H9 (cell line): ENCODE results near the gene INSL3. TPM values are rescaled to one million over a fixed set of nuclear protein-coding genes. Genes with fewer than 3 reads are reported as not detected.
A peak's percentile ranks its signal among the peaks of the same experiment; 100 is the strongest.

Experiments
- DNase-seq: peaks from one replicate; pipeline ENCODE4 v3.0.0-alpha.2; 2017
- H2AFZ ChIP-seq: one replicate; pipeline ENCODE4 v1.6.1; 2013; ENCODE audit warnings: mild to moderate bottlenecking, low read length, control low read depth, moderate library complexity
- H2AK5ac ChIP-seq: 2 replicates; pipeline ENCODE4 v1.6.1; 2013; ENCODE audit warnings: low read length, control low read depth, mixed read lengths; ENCODE audit not compliant: insufficient read length
- H2BK120ac ChIP-seq: one replicate; pipeline ENCODE4 v1.6.1; 2013; ENCODE audit warnings: low read depth, mild to moderate bottlenecking, low read length, control low read depth, inconsistent platforms; ENCODE audit not compliant: poor library complexity, severe bottlenecking
- H2BK12ac ChIP-seq: 2 replicates; pipeline ENCODE4 v1.6.1; 2013; ENCODE audit warnings: low read length, control low read depth, mixed read lengths, low read depth; ENCODE audit not compliant: insufficient read length
- H2BK15ac ChIP-seq: 2 replicates; pipeline ENCODE4 v1.6.1; 2013; ENCODE audit warnings: low read depth, low read length, control low read depth
- H2BK20ac ChIP-seq: one replicate; pipeline ENCODE4 v1.6.1; 2013; ENCODE audit warnings: low read depth, mild to moderate bottlenecking, low read length, control low read depth, inconsistent platforms; ENCODE audit not compliant: poor library complexity, severe bottlenecking
- H2BK5ac ChIP-seq: 2 replicates; pipeline ENCODE4 v1.6.1; 2013; ENCODE audit warnings: low read length, control low read depth, mixed read lengths; ENCODE audit not compliant: insufficient read length
- H3K14ac ChIP-seq: 2 replicates; pipeline ENCODE4 v1.6.1; 2013; ENCODE audit warnings: low read length, control low read depth; ENCODE audit not compliant: insufficient read depth
- H3K18ac ChIP-seq: 2 replicates; pipeline ENCODE4 v1.6.1; 2013; ENCODE audit warnings: low read depth, mild to moderate bottlenecking, mixed read lengths, low read length, control low read depth; ENCODE audit not compliant: insufficient read length
- H3K23ac ChIP-seq: 2 replicates; pipeline ENCODE4 v1.6.1; 2013; ENCODE audit warnings: low read length, control low read depth, mixed read lengths, low read depth; ENCODE audit not compliant: insufficient read length
- H3K23me2 ChIP-seq: 2 replicates; pipeline ENCODE4 v1.6.1; 2013; ENCODE audit warnings: low read depth, mild to moderate bottlenecking, mixed read lengths, low read length, control low read depth; ENCODE audit not compliant: insufficient read length, poor library complexity, severe bottlenecking
- H3K27ac ChIP-seq: 2 replicates; pipeline ENCODE4 v1.5.1; 2013; ENCODE audit warnings: low read length, control low read depth, mixed read lengths, low read depth; ENCODE audit not compliant: insufficient read length
- H3K27me3 ChIP-seq: 2 replicates; pipeline ENCODE4 v1.6.1; 2013; ENCODE audit warnings: low read length, control low read depth, inconsistent platforms; ENCODE audit not compliant: insufficient read depth
- H3K4ac ChIP-seq: 2 replicates; pipeline ENCODE4 v1.6.1; 2013; ENCODE audit warnings: low read depth, mild to moderate bottlenecking, control low read depth, inconsistent platforms, low read length, moderate library complexity
- H3K4me1 ChIP-seq: 2 replicates; pipeline ENCODE4 v1.6.1; 2013; ENCODE audit warnings: low read length, control low read depth, inconsistent platforms; ENCODE audit not compliant: insufficient read depth
- H3K4me2 ChIP-seq: 2 replicates; pipeline ENCODE4 v1.6.1; 2013; ENCODE audit warnings: low read length, control low read depth, mixed read lengths; ENCODE audit not compliant: insufficient read length, insufficient read depth
- H3K56ac ChIP-seq: 2 replicates; pipeline ENCODE4 v1.6.1; 2013; ENCODE audit warnings: low read depth, mild to moderate bottlenecking, mixed read lengths, low read length, control low read depth; ENCODE audit not compliant: insufficient read length
- H3K79me1 ChIP-seq: 2 replicates; pipeline ENCODE4 v1.6.1; 2013; ENCODE audit warnings: low read depth, mild to moderate bottlenecking, moderate library complexity, low read length, control low read depth, inconsistent platforms; ENCODE audit not compliant: insufficient read depth, poor library complexity, severe bottlenecking
- H3K79me2 ChIP-seq: 2 replicates; pipeline ENCODE4 v1.6.1; 2013; ENCODE audit warnings: low read length, control low read depth, inconsistent platforms; ENCODE audit not compliant: insufficient read depth
- H3K9ac ChIP-seq: 2 replicates; pipeline ENCODE4 v1.6.1; 2013; ENCODE audit warnings: low read length, control low read depth, mixed read lengths; ENCODE audit not compliant: insufficient read length; ENCODE audit errors: extremely low read depth
- H3K9me3 ChIP-seq: one replicate; pipeline ENCODE4 v1.6.1; 2013; ENCODE audit warnings: low read depth, low read length, inconsistent platforms; ENCODE audit not compliant: control insufficient read depth
- H3T11ph ChIP-seq: one replicate; pipeline ENCODE4 v1.6.1; 2013; ENCODE audit warnings: mild to moderate bottlenecking, low read length, control low read depth, inconsistent platforms
- H4K20me1 ChIP-seq: one replicate; pipeline ENCODE4 v1.6.1; 2013; ENCODE audit not compliant: control insufficient read depth, insufficient read length, insufficient read depth
- H4K5ac ChIP-seq: 2 replicates; pipeline ENCODE4 v1.6.1; 2013; ENCODE audit warnings: low read depth, mild to moderate bottlenecking, mixed read lengths, low read length, control low read depth; ENCODE audit not compliant: insufficient read length
- H4K8ac ChIP-seq: replicated peaks from 2 replicates; pipeline ENCODE4 v1.6.1; 2013; ENCODE audit warnings: low read length, control low read depth, mixed read lengths, low read depth; ENCODE audit not compliant: insufficient read length
- H4K91ac ChIP-seq: 2 replicates; pipeline ENCODE4 v1.6.1; 2013; ENCODE audit warnings: low read depth, mild to moderate bottlenecking, moderate library complexity, mixed read lengths, low read length, control low read depth; ENCODE audit not compliant: insufficient read length
- H3K27ac Mint-ChIP-seq, 3 experiments: 2 replicates in 2 of 3; 3 replicates in 1 of 3; pipeline ENCODE4 v1.8.0; 2020 to 2021; ENCODE audit warnings: mixed read lengths in 3 of 3, mild to moderate bottlenecking in 1 of 3, moderate library complexity in 1 of 3
- H3K27me3 Mint-ChIP-seq: 2 replicates; pipeline ENCODE4 v1.8.0; 2021; ENCODE audit warnings: low read depth, mild to moderate bottlenecking, moderate library complexity, mixed read lengths
- H3K36me3 Mint-ChIP-seq, 3 experiments: 2 replicates in 2 of 3; 3 replicates in 1 of 3; pipeline ENCODE4 v1.8.0; 2020 to 2021; ENCODE audit warnings: low read depth in 3 of 3, mixed read lengths in 3 of 3; ENCODE audit not compliant: insufficient read depth in 1 of 3
- H3K4me1 Mint-ChIP-seq, 2 experiments: 2 replicates each; pipeline ENCODE4 v1.8.0; 2020; ENCODE audit warnings: mixed read lengths in 2 of 2
- H3K4me3 Mint-ChIP-seq, 2 experiments: 2 replicates in 1 of 2; 3 replicates in 1 of 2; pipeline ENCODE4 v1.8.0; 2020 to 2021; ENCODE audit warnings: mild to moderate bottlenecking in 2 of 2, mixed read lengths in 2 of 2, moderate library complexity in 1 of 2
- H3K9me3 Mint-ChIP-seq, 2 experiments: 2 replicates in 1 of 2; 3 replicates in 1 of 2; pipeline ENCODE4 v1.8.0; 2020; ENCODE audit warnings: mild to moderate bottlenecking in 2 of 2, mixed read lengths in 2 of 2, moderate library complexity in 1 of 2
- CTCF ChIP-seq: fragments of 200-600 bp; sonication (generic); conservative IDR thresholded peaks from 3 replicates; pipeline ENCODE4 v1.8.0; 2021; ENCODE audit warnings: antibody characterized with exemption, mild to moderate bottlenecking
- WGBS: extraction: QIAGEN DNeasy Blood & Tissue Kit; methylation state at CpG from one replicate; pipeline ENCODE4 v1.1.7; 2013; ENCODE audit warnings: missing lambda C conversion rate, low lambda C conversion rate, mixed read lengths; ENCODE audit not compliant: insufficient read length; ENCODE audit errors: extremely low coverage; 5-methylcytosine and 5-hydroxymethylcytosine counted together
- total RNA-seq: library from RNA; stranded (reverse); gene quantifications from 2 replicates; pipeline ENCODE4 v1.2.1, GENCODE V29; 2021

The INSL3 gene
- total RNA-seq, 1 experiment from 2014 or later = 0.63 TPM

GRCh38 chr19:17841810-17842662 lies 20.7 kb upstream of the INSL3 start:
- Mint-ChIP-seq H3K9me3 (no peaks in the 10 kb centered on the region; a peak in 1 of 5 replicates), H3K27me3 (peaks cover 52% of the 10 kb centered on the region), H3K36me3 (no peaks in the 10 kb centered on the region; a peak in 1 of 7 replicates), H3K27ac (no peak overlapping the region), H3K4me3 (peak overlapping the region; percentile 69 to 78), H3K4me1 (peaks cover 6 to 11% of the 10 kb centered on the region in 2 experiments)
- Histone ChIP-seq H2BK20ac (no peak overlapping the region), H3K4me1 (no peaks in the 10 kb centered on the region), H2BK120ac (no peak overlapping the region), H3K9ac (peak overlapping the region; percentile 39), H3K4ac (no peak overlapping the region), H4K5ac (no peak overlapping the region), H3K79me1 (no peaks in the 10 kb centered on the region), H2BK5ac (no peak overlapping the region), H2BK15ac (no peak overlapping the region), H4K20me1 (no peaks in the 10 kb centered on the region), H2AK5ac (no peak overlapping the region), H2BK12ac (no peak overlapping the region), H2AFZ (no peak overlapping the region), H3K27me3 (no peaks in the 10 kb centered on the region), H3K27ac (no peak overlapping the region), H3T11ph (no peak overlapping the region), H4K91ac (no peak overlapping the region), H4K8ac (no peak overlapping the region), H3K79me2 (no peaks in the 10 kb centered on the region), H3K18ac (peak overlapping the region; percentile 83), H3K14ac (peak overlapping the region; percentile 84), H3K23me2 (peaks cover 9% of the 10 kb centered on the region), H3K4me2 (peak overlapping the region; percentile 75), H3K9me3 (no peaks in the 10 kb centered on the region), H3K23ac (no peak overlapping the region), H3K56ac (no peak overlapping the region)
- no peak for TF ChIP-seq CTCF
- no CpG with 5 or more reads among the region's 56 CpGs for WGBS
- peak; percentile 99 for DNase-seq
